HG03196 (cell line): Measurements from ENCODE around the gene NDST1.

ENCODE experiments used
- ATAC-seq: cut with Tn5 transposase; IDR thresholded peaks from one replicate; pipeline ENCODE4 v1.9.1; 2021; ENCODE audit not compliant: unreplicated experiment

Gene NDST1

DNA sequence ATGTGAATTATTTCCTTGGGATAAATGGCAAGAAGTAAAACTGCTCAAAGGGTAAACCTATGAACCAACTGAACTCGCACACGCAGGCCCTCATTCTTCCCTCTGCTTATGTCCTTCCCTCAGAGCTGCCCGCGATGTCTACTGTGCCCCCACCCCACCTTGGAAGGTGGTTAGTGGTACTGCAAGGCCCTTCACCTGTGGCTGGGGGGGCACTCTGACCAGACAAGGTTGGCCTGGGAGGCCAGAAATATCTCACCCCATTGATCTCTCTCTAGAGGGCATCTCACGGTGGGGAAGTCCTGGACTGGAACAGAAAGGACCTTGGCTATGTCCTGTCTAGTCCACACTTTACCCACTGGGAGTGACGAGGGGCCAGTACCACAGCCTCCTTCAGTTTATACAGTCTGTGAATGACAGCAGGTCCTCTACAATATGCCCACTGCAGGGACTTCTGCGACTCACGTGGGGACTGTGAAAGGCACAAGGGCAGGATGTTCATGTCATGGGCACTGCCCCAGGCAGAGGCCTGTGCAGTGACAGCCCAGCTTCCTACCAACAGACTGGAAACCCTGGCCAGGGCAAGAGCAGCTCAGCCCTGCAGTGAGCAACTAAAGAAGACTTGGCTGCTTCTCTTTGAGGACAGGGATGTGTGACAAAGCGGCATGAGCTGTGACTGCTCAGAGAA, 75.8 kb downstream of the NDST1 start:
- ATAC-seq, result no peak

GRCh38 chr5:150584556-150585335, 76.8 kb downstream of the NDST1 start:
- no peak for ATAC-seq

DNA sequence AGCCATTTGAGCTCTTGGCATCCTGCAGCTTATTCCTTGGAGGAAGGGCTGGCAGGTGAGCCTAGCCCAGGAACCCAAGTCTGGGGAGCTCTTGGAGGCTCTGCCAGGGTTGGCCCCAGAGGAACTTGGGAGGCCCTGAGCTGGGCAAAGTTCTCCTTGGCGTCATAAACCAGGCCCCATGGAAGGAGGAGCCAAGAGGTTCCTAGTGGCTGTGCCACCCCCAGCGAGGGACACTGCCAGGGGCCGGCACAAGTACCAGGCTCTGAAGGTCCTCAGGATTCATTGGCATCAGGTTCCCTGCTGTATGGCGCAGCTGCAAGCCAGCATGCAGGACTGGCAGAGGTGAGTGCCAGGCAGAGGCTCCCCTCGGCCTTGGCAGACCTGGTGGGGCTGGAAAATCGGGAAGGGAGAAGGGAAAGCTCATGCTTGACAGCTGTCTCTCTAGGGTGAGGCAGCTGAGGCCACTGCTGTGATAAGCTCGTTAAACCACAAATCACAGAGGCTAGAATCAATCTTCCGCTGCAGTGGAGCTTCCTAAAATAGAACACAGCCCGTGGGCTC, 77.9 kb downstream of the NDST1 start:
- ATAC-seq, result no peak

GRCh38 chr5:150587016-150587415, 79.1 kb downstream of the NDST1 start:
- no peak for ATAC-seq

GRCh38 chr5:150587856-150588595, 80.1 kb downstream of the NDST1 start:
- ATAC-seq, result no peak

DNA sequence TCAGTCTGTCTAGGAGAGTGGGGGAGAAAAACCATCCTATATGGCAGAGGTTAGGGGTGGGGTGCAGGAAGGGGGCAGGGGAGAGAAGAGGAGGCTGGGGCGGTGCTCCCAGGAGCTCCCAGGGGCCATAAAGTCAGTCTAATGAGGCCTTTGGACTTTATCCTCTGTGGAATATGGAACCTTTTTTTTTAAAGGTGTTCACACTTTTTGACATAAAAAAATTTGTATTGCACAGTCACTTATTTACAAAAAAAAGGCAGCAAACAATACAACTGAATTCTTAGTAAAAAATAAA, 80.6 kb downstream of the NDST1 start:
- ATAC-seq, result no peak

DNA sequence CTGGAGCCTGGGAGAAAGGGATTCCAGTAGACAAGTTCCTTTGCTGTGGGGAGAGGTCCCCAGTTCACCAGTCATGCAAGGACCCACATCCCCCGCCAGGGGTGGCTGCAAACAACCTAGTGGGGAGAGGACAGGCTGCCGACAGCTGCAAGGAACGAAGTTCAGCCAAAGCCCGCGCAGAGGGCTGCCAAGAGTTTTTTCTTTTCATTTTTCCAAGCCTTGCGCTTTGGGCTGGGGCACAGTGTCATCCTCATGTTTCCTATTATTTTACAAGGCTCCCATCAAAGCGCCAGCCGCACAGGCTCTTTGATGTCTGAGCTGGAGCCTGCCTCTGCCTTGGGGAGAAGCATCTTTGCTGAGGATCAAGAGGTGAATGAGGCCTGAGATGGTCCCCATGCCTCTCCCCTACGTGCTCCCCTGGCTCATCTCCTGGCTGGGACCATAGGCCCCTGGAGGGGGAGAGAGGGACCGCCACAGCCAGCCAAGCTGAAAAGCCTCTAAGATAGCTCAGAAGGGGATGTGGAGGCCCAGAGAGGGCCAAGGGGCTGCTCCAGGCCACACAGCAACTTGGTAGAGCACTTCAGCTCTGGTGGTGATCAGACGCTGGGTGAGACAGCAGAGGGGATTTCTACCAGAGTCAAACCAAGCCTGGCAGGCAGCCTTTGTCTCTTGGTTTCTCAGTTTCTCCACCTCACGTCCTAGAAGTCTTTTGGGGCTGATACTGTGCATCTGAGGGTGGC, 82.1 kb downstream of the NDST1 start:
- no peak for ATAC-seq

GRCh38 chr5:150590979-150591695, 83.2 kb downstream of the NDST1 start:
- ATAC-seq, result no peak

DNA sequence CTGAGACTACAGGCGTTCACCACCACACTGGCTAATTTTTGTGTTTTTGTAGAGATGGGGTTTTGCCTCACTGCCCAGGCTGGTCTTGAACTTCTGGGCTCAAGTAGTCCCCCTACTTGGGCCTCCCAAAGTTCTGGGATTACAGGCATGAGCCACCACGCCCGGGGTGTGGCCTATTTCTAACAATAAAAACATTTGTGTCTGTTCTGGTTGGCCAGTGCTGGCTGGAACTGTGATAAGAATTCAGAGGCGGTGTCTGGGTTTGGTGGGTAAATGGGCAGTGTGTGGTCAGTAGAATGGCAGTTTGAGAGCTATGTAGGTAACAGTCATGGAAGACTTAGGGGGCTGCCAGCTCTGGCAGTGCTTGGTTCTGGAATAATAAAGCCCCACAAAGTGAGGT, 85.7 kb downstream of the NDST1 start:
- no peak for ATAC-seq

DNA sequence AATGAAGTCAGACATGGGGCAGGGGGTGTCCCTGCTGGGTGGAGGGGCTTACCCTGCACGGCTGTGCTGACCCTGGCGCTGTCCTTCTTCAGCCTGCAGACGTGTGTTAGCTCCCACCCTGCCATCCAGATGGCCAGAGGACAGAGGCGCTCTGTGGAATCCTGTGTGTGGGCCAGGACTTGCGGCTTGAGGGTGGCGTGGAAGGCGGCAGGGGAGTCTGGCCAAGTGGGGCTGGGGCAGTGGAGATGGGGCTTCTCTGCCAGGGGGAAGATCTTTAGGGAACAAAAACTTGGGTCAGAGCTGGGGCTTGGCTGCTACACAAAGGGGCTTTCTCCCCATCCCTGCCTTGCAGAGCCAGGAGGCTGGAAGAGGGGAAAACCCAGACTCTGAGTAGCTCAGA, 86.1 kb downstream of the NDST1 start:
- no peak for ATAC-seq

DNA sequence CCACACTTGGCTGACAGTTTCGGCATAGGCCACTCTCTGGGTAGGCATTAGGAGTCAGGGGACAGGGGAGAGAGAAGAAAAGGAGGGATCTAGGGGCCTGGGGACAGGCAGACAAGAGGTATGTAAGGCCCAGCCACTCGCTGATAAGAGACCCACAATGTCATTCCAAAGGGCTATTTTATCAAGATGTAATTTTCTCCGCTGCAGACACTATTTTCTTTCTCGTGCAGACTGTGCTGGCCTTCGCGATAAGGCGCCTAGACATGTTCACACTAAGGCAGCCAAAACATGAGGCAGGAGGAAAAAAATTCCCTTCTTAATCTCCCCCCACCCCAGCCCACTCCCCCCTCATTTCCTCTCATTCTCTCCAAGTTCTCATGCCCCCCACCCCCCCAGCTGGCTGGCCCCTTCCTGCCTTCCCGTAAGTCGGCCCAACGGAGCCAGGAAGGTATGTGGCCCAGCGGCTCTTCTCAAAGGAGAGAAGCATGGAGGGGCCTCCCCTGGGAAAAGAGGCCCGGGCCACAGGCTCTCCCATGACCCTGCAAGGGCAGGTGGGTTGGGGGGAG, 87.6 kb downstream of the NDST1 start:
- no peak for ATAC-seq

DNA sequence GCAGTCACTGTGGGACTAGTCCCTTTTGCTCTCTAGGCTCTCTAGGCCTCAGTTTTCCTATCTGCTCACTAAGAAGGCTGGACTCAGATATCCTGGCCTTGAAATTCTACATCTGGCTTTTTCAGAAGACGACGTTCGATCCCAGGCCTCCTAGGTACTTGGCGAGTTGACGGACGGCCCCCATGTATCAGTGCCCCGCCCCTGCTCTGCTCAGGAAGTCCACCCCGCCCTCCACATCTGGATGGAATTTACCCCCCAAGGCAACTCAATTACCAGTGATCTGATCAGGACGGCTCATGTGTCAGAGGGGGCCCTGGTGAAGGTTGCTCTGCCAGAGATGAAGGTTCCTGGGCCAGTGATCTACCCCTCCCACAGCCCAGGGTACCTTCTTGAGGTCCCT, 88.4 kb downstream of the NDST1 start:
- ATAC-seq, result no peak

DNA sequence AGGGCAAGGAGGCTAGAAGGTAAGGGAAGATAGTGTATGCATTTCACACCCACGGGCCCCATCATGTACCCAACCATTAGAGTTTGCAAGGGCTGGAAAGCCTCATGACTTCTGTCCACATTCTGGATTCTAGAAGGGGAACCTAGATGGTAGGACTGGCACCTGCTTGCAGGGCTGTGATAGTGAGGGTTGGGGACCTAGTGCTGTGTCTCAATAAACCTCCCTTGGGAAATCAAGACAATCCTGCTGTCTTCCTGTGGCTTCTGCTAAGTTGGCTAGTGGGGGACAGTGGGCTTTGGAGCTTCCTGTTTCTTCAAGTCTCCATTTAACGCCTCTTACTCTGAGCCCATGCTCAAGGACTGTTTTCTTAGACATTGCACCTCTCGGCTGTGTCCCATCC, 88.9 kb downstream of the NDST1 start:
- ATAC-seq, result no peak

- no peak for ATAC-seq
Observed at GRCh38 chr5:150598006-150598405, 90.1 kb downstream of the NDST1 start.

GRCh38 chr5:150598821-150599273, 90.9 kb downstream of the NDST1 start:
- no peak for ATAC-seq

DNA sequence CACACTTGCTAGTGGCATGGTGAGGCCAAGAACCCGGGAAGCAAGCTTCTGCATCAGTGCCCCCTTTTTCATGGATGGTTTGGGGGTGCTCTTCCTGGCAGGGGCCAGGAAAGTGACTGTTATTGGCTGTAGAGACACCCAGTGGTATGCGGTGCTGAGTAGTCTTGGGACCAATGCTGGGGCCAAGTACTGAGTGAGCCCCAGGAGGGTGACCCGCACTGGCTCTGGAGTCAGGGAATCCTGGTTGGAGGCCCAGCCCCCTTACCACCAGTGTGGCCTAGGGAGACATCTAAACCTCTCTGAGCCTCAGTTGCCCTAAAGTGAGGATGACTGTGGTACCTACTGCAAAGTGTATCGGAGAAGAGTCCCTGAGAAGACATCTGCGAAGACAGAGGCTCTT, 91.3 kb downstream of the NDST1 start:
- ATAC-seq, result no peak

- ATAC-seq, result no peak
Observed at GRCh38 chr5:150599917-150600511, 92.1 kb downstream of the NDST1 start.

DNA sequence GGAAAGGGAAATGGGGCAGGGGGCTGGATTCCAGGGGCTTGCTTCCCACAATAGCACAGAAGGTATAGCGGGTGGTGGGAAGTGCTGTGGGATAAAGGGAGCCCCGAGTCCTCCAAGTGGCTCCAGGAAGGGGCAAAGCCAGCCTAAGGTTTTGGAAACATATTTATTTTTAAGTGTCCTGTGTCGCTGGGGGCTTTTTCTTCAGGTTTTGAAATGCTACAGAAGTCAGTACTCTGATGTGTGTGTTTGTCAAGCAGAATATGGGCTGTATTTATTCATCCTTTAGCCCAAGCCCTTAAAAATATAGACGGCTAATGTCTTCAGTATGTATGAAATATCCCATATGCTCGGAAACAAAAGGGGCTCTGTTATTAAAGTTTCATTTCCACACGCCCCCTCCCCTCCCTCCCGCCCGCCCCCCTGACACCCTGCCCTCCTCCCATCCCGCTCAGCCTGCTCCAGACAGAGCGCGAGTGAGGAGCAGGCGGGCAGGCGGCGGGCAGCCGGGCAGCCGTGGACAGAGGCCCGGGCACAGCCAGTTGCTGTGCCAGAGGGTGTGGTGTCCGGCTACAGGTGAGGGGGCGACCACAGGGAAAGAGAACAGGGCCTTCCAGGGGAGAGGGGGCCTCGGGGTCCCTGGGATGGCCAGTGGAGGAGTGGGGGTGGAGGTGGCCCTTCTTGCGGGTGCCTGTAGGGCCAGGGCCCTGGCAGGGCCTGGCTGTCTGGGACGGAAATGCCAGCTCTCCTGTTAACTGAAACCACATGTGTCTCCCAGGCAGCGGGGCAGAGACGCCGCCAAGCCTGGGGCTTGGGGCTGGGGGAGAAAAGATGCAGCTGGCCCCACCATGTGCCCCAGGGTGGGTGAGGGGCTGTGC, 92.9 kb downstream of the NDST1 start:
- ATAC-seq, result no peak
